ENCODE data around the gene XYLT1.

The XYLT1 gene

GRCh38 chr16:17245776-17246175, 225.0 kb downstream of the XYLT1 start:
- no peak for DNase-seq

- DNase-seq: no peak
Observed at GRCh38 chr16:17244872-17245551, 225.7 kb downstream of the XYLT1 start.

GRCh38 chr16:17241264-17241835, 229.4 kb downstream of the XYLT1 start:
- DNase-seq: no peak

GRCh38 chr16:17238285-17239028, 232.3 kb downstream of the XYLT1 start:
- no peak for DNase-seq

GRCh38 chr16:17237350-17237944, 233.3 kb downstream of the XYLT1 start:
- no peak for DNase-seq

- no peak for DNase-seq
Observed at GRCh38 chr16:17235147-17235815, 235.5 kb downstream of the XYLT1 start.

GRCh38 chr16:17233318-17234002, 237.3 kb downstream of the XYLT1 start:
- no peak for DNase-seq

- no peak for DNase-seq
Observed at GRCh38 chr16:17232487-17232886, 238.3 kb downstream of the XYLT1 start.

GRCh38 chr16:17231972-17232371, 238.8 kb downstream of the XYLT1 start:
- no peak for DNase-seq

- no peak for DNase-seq
Observed at GRCh38 chr16:17230932-17231581, 239.7 kb downstream of the XYLT1 start.

GRCh38 chr16:17229766-17230165, 241.0 kb downstream of the XYLT1 start:
- DNase-seq: no peak

- no peak for DNase-seq
Observed at GRCh38 chr16:17229131-17229530, 241.6 kb downstream of the XYLT1 start.

GRCh38 chr16:17228708-17229055, 242.1 kb downstream of the XYLT1 start:
- DNase-seq: no peak

- DNase-seq: no peak
Observed at GRCh38 chr16:17228048-17228707, 242.6 kb downstream of the XYLT1 start.

GRCh38 chr16:17227278-17227677, 243.5 kb downstream of the XYLT1 start:
- DNase-seq: no peak

GRCh38 chr16:17225541-17225940, 245.2 kb downstream of the XYLT1 start:
- DNase-seq: no peak

GRCh38 chr16:17224879-17225281, 245.9 kb downstream of the XYLT1 start:
- DNase-seq: no peak

- DNase-seq: no peak
Observed at GRCh38 chr16:17224350-17224749, 246.4 kb downstream of the XYLT1 start.

GRCh38 chr16:17223576-17223975, 247.2 kb downstream of the XYLT1 start:
- no peak for DNase-seq

GRCh38 chr16:17222871-17223401, 247.8 kb downstream of the XYLT1 start:
- DNase-seq: no peak

- no peak for DNase-seq
Observed at GRCh38 chr16:17219991-17220390, 250.8 kb downstream of the XYLT1 start.

Measured in activated CD4-positive, CD25-positive, alpha-beta regulatory T cell (primary cell).